Occipital lobe (tissue), 2 donors: Measurements from ENCODE around the gene BCAP29. TPM values are rescaled to one million over a fixed set of nuclear protein-coding genes. Genes with fewer than 3 reads are reported as not detected.

Experiments used
- DNase-seq: peaks from one replicate; lab custom pipeline; 2025; lab: John Stamatoyannopoulos, UW
- total RNA-seq: library from RNA; depleted of rRNA; stranded (reverse); fragments of >200 nt; gene quantifications from one replicate; pipeline ENCODE4 v1.2.3, GENCODE V29; 2014

Gene BCAP29
- total RNA-seq, 1 donor from 2014 or later = 66.9 TPM

- no peak for DNase-seq
These were observed 1.5 kb downstream of the BCAP29 start for GRCh38 chr7:107581387-107582013.

- no peak for DNase-seq
These were observed 2.8 kb downstream of the BCAP29 start for GRCh38 chr7:107582875-107583274.

- no peak for DNase-seq
These were observed 4.7 kb downstream of the BCAP29 start for GRCh38 chr7:107584716-107585115.

- DNase-seq = no peak
These were observed 8.6 kb downstream of the BCAP29 start for GRCh38 chr7:107588529-107589130.

GRCh38 chr7:107591421-107591820 lies 11.4 kb downstream of the BCAP29 start:
- DNase-seq = no peak

- no peak for DNase-seq
These were observed 12.4 kb downstream of the BCAP29 start for GRCh38 chr7:107592361-107593024.

GRCh38 chr7:107593025-107593410 lies 13.0 kb downstream of the BCAP29 start:
- no peak for DNase-seq

GRCh38 chr7:107594961-107595737 lies 15.1 kb downstream of the BCAP29 start:
- no peak for DNase-seq

GRCh38 chr7:107596881-107597581 lies 17.0 kb downstream of the BCAP29 start:
- no peak for DNase-seq

- no peak for DNase-seq
These were observed 17.5 kb downstream of the BCAP29 start for GRCh38 chr7:107597582-107597916.

- DNase-seq = no peak
These were observed 17.9 kb downstream of the BCAP29 start for GRCh38 chr7:107597953-107598352.

GRCh38 chr7:107599262-107599661 lies 19.2 kb downstream of the BCAP29 start:
- no peak for DNase-seq

- no peak for DNase-seq
These were observed 20.8 kb downstream of the BCAP29 start for GRCh38 chr7:107600816-107601215.

- DNase-seq = no peak
These were observed 25.3 kb downstream of the BCAP29 start for GRCh38 chr7:107605218-107605815.

- DNase-seq = no peak
These were observed 26.3 kb downstream of the BCAP29 start for GRCh38 chr7:107606303-107606702.

- no peak for DNase-seq
These were observed 29.8 kb downstream of the BCAP29 start for GRCh38 chr7:107609811-107610261.

GRCh38 chr7:107610323-107610722 lies 30.3 kb downstream of the BCAP29 start:
- DNase-seq = no peak

- DNase-seq = no peak
These were observed 33.4 kb downstream of the BCAP29 start for GRCh38 chr7:107613439-107613838.

GRCh38 chr7:107613948-107614347 lies 33.9 kb downstream of the BCAP29 start:
- DNase-seq = no peak

- no peak for DNase-seq
These were observed 34.4 kb downstream of the BCAP29 start for GRCh38 chr7:107614425-107614824.
